Common myeloid progenitor, CD34-positive (primary cell): ENCODE results near the gene FANCC.
"Not testable (repeated sequence)": the region's sequence is repeated elsewhere in the genome, so short reads cannot be mapped to it uniquely, and the experiment has no call there.

Source experiments
- CTCF ChIA-PET: fragments of 350-600 bp; sonication (Branson Sonifier 250); formaldehyde crosslinking; loops from one replicate; lab custom pipeline; 2021; ENCODE audit warnings: antibody characterized with exemption; lab: Charles Lee
- POLR2A ChIA-PET: fragments of 350-600 bp; sonication (Branson Sonifier 250); formaldehyde crosslinking; loops from one replicate; lab custom pipeline; 2021; ENCODE audit warnings: antibody characterized with exemption; lab: Charles Lee
- DNase-seq, 3 donors: peaks; one replicate each; pipeline versions ENCODE4 v3.0.0 to v3.0.0-alpha.2; 2013
- H3K27ac ChIP-seq, 2 experiments: 1 replicate in 1 of 2; 2 replicates in 1 of 2; pipeline ENCODE4 v1.7.0; 2013; ENCODE audit warnings: inconsistent platforms in 2 of 2, low read length in 2 of 2, mild to moderate bottlenecking in 2 of 2, low read depth in 1 of 2, moderate library complexity in 1 of 2; ENCODE audit not compliant: severe bottlenecking in 2 of 2, insufficient read depth in 1 of 2, poor library complexity in 1 of 2
- H3K27me3 ChIP-seq, 5 experiments: replicated peaks in 2 of 5; 1 replicate in 3 of 5; 2 replicates in 2 of 5; pipeline versions ENCODE4 v1.6.1 to v1.7.0; 2013; ENCODE audit warnings: low read length in 4 of 5, mild to moderate bottlenecking in 2 of 5, moderate library complexity in 2 of 5, inconsistent platforms in 1 of 5; ENCODE audit not compliant: insufficient read depth in 5 of 5, control insufficient read depth in 4 of 5
- H3K36me3 ChIP-seq, 4 experiments: 1 replicate in 2 of 4; 2 replicates in 2 of 4; pipeline versions ENCODE4 v1.6.1 to v1.7.0; 2013; ENCODE audit warnings: low read length in 3 of 4, control low read depth in 1 of 4, mild to moderate bottlenecking in 1 of 4; ENCODE audit not compliant: control insufficient read depth in 4 of 4, insufficient read depth in 4 of 4
- H3K4me1 ChIP-seq, 4 experiments: 1 replicate in 3 of 4; 2 replicates in 1 of 4; pipeline versions ENCODE4 v1.6.1 to v1.7.1; 2013; ENCODE audit warnings: low read length in 3 of 4, mild to moderate bottlenecking in 3 of 4, control low read depth in 1 of 4, inconsistent platforms in 1 of 4, moderate library complexity in 1 of 4; ENCODE audit not compliant: control insufficient read depth in 4 of 4, insufficient read depth in 4 of 4; ENCODE audit errors: control extremely low read depth in 1 of 4
- H3K4me3 ChIP-seq, 7 experiments: 1 replicate in 4 of 7; 2 replicates in 3 of 7; pipeline versions ENCODE4 v1.5.1 to v1.7.0; 2013; ENCODE audit warnings: mild to moderate bottlenecking in 7 of 7, low read length in 6 of 7, moderate library complexity in 6 of 7, inconsistent platforms in 2 of 7, low read depth in 2 of 7, control low read depth in 1 of 7; ENCODE audit not compliant: insufficient read depth in 4 of 7, control insufficient read depth in 1 of 7; ENCODE audit errors: extremely low read depth in 1 of 7
- H3K9me3 ChIP-seq, 5 experiments: 1 replicate in 4 of 5; 2 replicates in 1 of 5; pipeline versions ENCODE4 v1.6.1 to v1.7.1; 2013; ENCODE audit warnings: low read length in 4 of 5, mild to moderate bottlenecking in 2 of 5, inconsistent platforms in 1 of 5, low read depth in 1 of 5, moderate library complexity in 1 of 5; ENCODE audit not compliant: control insufficient read depth in 4 of 5, insufficient read depth in 2 of 5; ENCODE audit errors: control extremely low read depth in 1 of 5
- WGBS: methylation state at CpG from one replicate; pipeline ENCODE4 v1.1.5; 2013; ENCODE audit not compliant: insufficient coverage; 5-methylcytosine and 5-hydroxymethylcytosine counted together

FANCC gene

GRCh38 chr9:95206143-95206542 lies 111.4 kb downstream of the FANCC start:
- H3K4me1 ChIP-seq, result no peaks in the 10 kb centered on the region
- no peak overlapping the region for H3K4me3 ChIP-seq
- CTCF ChIA-PET, result no interaction called here
- DNase-seq, result no peak
- no peaks in the 10 kb centered on the region for H3K27me3 ChIP-seq
- no peak overlapping the region for H3K27ac ChIP-seq
- POLR2A ChIA-PET, result interaction anchor here (0.7 kb wide), 1 partner anchor 472 kb away, joined by 4 read pairs; no protein-coding TSS in a partner anchor
- H3K9me3 ChIP-seq, result no peaks in the 10 kb centered on the region
- 84% methylated on average over 4 of the region's 8 CpGs for WGBS
- H3K36me3 ChIP-seq, result no peaks in the 10 kb centered on the region

- H3K9me3 ChIP-seq, result no peaks in the 10 kb centered on the region
- 100% methylated on average over 2 of the region's 2 CpGs for WGBS
- H3K4me1 ChIP-seq, result no peaks in the 10 kb centered on the region
- no peaks in the 10 kb centered on the region for H3K27me3 ChIP-seq
- POLR2A ChIA-PET, result no interaction called here
- no peak overlapping the region for H3K4me3 ChIP-seq
- DNase-seq, result no peak
- no peak overlapping the region for H3K27ac ChIP-seq
- CTCF ChIA-PET, result no interaction called here
- no peaks in the 10 kb centered on the region for H3K36me3 ChIP-seq
Measured at GRCh38 chr9:95204710-95205109, 112.8 kb downstream of the FANCC start.

- H3K4me3 ChIP-seq, result no peak overlapping the region
- H3K9me3 ChIP-seq, result no peaks in the 10 kb centered on the region
- no peaks in the 10 kb centered on the region for H3K27me3 ChIP-seq
- H3K36me3 ChIP-seq, result no peaks in the 10 kb centered on the region
- no peak overlapping the region for H3K27ac ChIP-seq
- H3K4me1 ChIP-seq, result no peaks in the 10 kb centered on the region
- CTCF ChIA-PET, result no interaction called here
- WGBS, result 100% methylated on average over 1 of the region's 3 CpGs
- DNase-seq, result no peak
- POLR2A ChIA-PET, result no interaction called here
Measured at GRCh38 chr9:95204310-95204709, 113.2 kb downstream of the FANCC start.

- H3K4me1 ChIP-seq, CTCF ChIA-PET, H3K36me3 ChIP-seq, DNase-seq, H3K9me3 ChIP-seq, H3K27ac ChIP-seq, H3K4me3 ChIP-seq, H3K27me3 ChIP-seq: not testable (repeated sequence)
- WGBS, result 100% methylated on average over 2 of the region's 2 CpGs
- POLR2A ChIA-PET, result interaction anchor here (0.5 to 0.7 kb wide), 2 partner anchors 81 to 489 kb away, joined by 3 read pairs; no protein-coding TSS in a partner anchor
Measured at GRCh38 chr9:95203019-95203418, 114.5 kb downstream of the FANCC start.

- H3K4me3 ChIP-seq, result no peak overlapping the region
- H3K9me3 ChIP-seq, result no peaks in the 10 kb centered on the region
- H3K27ac ChIP-seq, result no peak overlapping the region
- CTCF ChIA-PET, result interaction anchor here (1.1 kb wide), 1 partner anchor 10 kb away, joined by 4 read pairs; no protein-coding TSS in a partner anchor
- WGBS, result 91% methylated on average over 4 of the region's 5 CpGs
- no peak for DNase-seq
- H3K4me1 ChIP-seq, result no peaks in the 10 kb centered on the region
- POLR2A ChIA-PET, result interaction anchor here (0.5 kb wide), 1 partner anchor 82 kb away, joined by 3 read pairs; no protein-coding TSS in a partner anchor
- no peaks in the 10 kb centered on the region for H3K36me3 ChIP-seq
- no peaks in the 10 kb centered on the region for H3K27me3 ChIP-seq
Measured at GRCh38 chr9:95202076-95202681, 115.3 kb downstream of the FANCC start.

- ChIA-PET CTCF (interaction anchor here (1.1 kb wide), 1 partner anchor 9 kb away, joined by 4 read pairs; no protein-coding TSS in a partner anchor), POLR2A (no interaction called here)
- H3K36me3 ChIP-seq, result no peaks in the 10 kb centered on the region
- H3K9me3 ChIP-seq, result no peaks in the 10 kb centered on the region
- H3K27ac ChIP-seq, result no peak overlapping the region
- no peaks in the 10 kb centered on the region for H3K27me3 ChIP-seq
- H3K4me3 ChIP-seq, result no peak overlapping the region
- DNase-seq, result no peak
- 100% methylated on average over 1 of the region's 4 CpGs for WGBS
- H3K4me1 ChIP-seq, result no peaks in the 10 kb centered on the region
Measured at GRCh38 chr9:95201206-95201605, 116.3 kb downstream of the FANCC start.

- Histone ChIP-seq H3K4me1 (no peaks in the 10 kb centered on the region), H3K27me3 (no peaks in the 10 kb centered on the region), H3K9me3 (no peaks in the 10 kb centered on the region), H3K27ac (no peak overlapping the region), H3K36me3 (no peaks in the 10 kb centered on the region), H3K4me3 (no peak overlapping the region)
- POLR2A ChIA-PET, result no interaction called here
- CTCF ChIA-PET, result interaction anchor here (1.7 kb wide), 1 partner anchor 18 kb away, joined by 5 read pairs; no protein-coding TSS in a partner anchor
- DNase-seq, result no peak
- 96% methylated on average over 3 of the region's 3 CpGs for WGBS
Measured at GRCh38 chr9:95197692-95198271, 119.7 kb downstream of the FANCC start.
